ENCODE data around the gene RBM20. TPM values are rescaled to one million over a fixed set of nuclear protein-coding genes. Genes with fewer than 3 reads are reported as not detected.
"Not testable (repeated sequence)": the region's sequence is repeated elsewhere in the genome, so short reads cannot be mapped to it uniquely, and the experiment has no call there.

Gene RBM20
- total RNA-seq, 1 donor from 2014 or later = 0.29 TPM

GRCh38 chr10:110646417-110647135 lies 2.4 kb downstream of the RBM20 start:
- DNase-seq (ENCODE audit: extremely low read depth, low read depth, low spot score) = no peak

- DNase-seq (ENCODE audit: extremely low read depth, low read depth, low spot score) = no peak
Observed at GRCh38 chr10:110647136-110647430, 2.9 kb downstream of the RBM20 start.

GRCh38 chr10:110648692-110649346 lies 4.7 kb downstream of the RBM20 start:
- no peak for DNase-seq (ENCODE audit: extremely low read depth, low read depth, low spot score)

- DNase-seq (ENCODE audit: extremely low read depth, low read depth, low spot score) = no peak
Observed at GRCh38 chr10:110649347-110650264, 5.5 kb downstream of the RBM20 start.

GRCh38 chr10:110650265-110650668 lies 6.1 kb downstream of the RBM20 start:
- DNase-seq (ENCODE audit: extremely low read depth, low read depth, low spot score) = no peak

- DNase-seq (ENCODE audit: extremely low read depth, low read depth, low spot score) = no peak
Observed at GRCh38 chr10:110651044-110651958, 7.2 kb downstream of the RBM20 start.

GRCh38 chr10:110652475-110653118 lies 8.5 kb downstream of the RBM20 start:
- no peak for DNase-seq (ENCODE audit: extremely low read depth, low read depth, low spot score)

GRCh38 chr10:110655320-110655719 lies 11.2 kb downstream of the RBM20 start:
- no peak for DNase-seq (ENCODE audit: extremely low read depth, low read depth, low spot score)

GRCh38 chr10:110656612-110657011 lies 12.5 kb downstream of the RBM20 start:
- no peak for DNase-seq (ENCODE audit: extremely low read depth, low read depth, low spot score)

- no peak for DNase-seq (ENCODE audit: extremely low read depth, low read depth, low spot score)
Observed at GRCh38 chr10:110657973-110658691, 14.0 kb downstream of the RBM20 start.

GRCh38 chr10:110659558-110659957 lies 15.4 kb downstream of the RBM20 start:
- DNase-seq (ENCODE audit: extremely low read depth, low read depth, low spot score) = no peak

GRCh38 chr10:110660289-110660688 lies 16.2 kb downstream of the RBM20 start:
- not testable (repeated sequence) for DNase-seq (ENCODE audit: extremely low read depth, low read depth, low spot score)

GRCh38 chr10:110661292-110661691 lies 17.2 kb downstream of the RBM20 start:
- DNase-seq (ENCODE audit: extremely low read depth, low read depth, low spot score) = no peak

- no peak for DNase-seq (ENCODE audit: extremely low read depth, low read depth, low spot score)
Observed at GRCh38 chr10:110664483-110665420, 20.6 kb downstream of the RBM20 start.

GRCh38 chr10:110666259-110666658 lies 22.1 kb downstream of the RBM20 start:
- not testable (repeated sequence) for DNase-seq (ENCODE audit: extremely low read depth, low read depth, low spot score)

GRCh38 chr10:110666673-110667072 lies 22.5 kb downstream of the RBM20 start:
- DNase-seq (ENCODE audit: extremely low read depth, low read depth, low spot score) = no peak

GRCh38 chr10:110667620-110668343 lies 23.6 kb downstream of the RBM20 start:
- DNase-seq (ENCODE audit: extremely low read depth, low read depth, low spot score) = no peak

GRCh38 chr10:110668443-110668842 lies 24.3 kb downstream of the RBM20 start:
- DNase-seq (ENCODE audit: extremely low read depth, low read depth, low spot score) = no peak

Measured in glomerular endothelial cell (primary cell).